GM21367 (cell line): ENCODE data around the gene NOSIP.

Source experiments
- ATAC-seq: cut with Tn5 transposase; IDR thresholded peaks from one replicate; pipeline ENCODE4 v1.9.1; 2021; ENCODE audit not compliant: unreplicated experiment

Gene NOSIP

GRCh38 chr19:49595819-49596404, 15.6 kb upstream of the NOSIP start:
- no peak for ATAC-seq

DNA sequence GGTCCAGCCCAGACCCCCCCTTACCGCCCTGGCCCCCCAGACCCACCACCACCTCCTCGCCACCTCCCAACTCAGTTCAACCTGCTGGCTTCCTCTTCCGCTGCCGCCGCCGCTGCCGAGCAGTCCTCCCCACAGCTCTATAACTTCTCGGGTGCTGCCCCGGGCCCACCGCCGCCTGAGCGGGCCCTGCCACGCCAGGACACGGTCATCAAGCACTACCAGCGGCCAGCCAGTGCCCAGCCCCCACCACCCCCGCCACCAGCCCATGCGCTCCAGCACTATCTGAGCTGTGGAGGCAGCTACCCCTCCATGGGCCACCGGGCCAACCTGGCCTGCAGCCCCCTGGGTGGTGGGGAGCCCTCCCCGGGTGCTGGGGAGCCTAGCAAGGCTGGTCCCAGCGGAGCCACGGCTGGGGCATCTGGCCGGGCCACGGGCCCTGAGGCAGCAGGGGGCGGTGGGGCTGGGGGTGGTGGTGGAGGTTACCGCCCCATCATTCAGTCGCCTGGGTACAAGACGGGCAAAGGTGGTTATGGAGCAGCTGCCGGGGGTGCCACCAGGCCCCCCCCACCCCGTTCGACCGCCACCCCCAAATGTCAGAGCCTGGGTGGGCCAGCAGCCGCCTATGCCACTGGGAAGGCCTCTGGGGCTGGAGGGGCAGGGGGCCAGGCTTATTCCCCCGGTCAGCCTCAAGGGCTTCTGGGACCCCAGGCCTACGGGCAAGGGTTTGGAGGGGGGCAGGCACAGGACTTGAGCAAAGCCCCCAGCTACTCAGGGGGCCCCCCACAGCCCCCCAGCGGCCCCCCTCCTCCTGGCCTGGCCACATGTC, 14.8 kb upstream of the NOSIP start:
- ATAC-seq: no peak

DNA sequence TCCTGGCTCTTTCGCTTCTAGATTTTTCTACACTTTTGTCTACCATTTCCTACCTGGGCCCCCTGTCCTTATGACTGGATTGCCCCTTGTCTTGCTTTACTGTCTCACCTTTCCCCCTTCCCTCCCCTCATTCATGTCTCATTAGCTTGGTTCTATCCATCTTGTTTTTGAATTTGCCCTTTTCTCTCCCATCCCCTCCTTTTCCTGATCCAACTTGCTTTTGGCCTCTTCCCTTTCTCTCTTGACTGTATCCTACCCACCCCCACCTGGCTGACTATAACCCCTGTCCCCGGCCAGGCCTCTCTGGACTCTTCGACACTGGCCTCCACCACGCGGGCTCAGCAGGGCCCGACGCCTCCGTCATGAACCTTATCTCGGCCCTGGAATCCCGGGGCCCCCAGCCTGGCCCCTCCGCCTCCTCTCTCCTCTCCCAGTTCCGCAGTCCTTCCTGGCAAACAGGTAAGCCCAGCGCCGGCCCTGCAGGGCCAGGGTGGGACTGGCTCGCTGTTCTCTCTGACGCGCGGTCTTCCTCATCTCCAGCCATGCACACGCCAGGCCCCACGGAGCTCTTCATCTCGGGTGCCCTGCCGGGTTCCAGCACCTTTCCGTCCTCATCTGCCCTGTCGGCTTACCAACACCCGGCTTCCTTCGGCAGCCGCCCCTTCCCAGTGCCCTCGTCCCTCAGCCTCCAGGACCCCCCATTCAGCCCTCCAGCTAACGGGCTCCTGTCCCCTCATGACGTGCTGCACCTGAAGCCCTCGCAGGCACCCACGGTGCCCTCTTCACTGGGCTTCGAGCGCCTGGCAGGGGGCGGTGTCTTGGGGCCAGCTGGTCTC, 14.0 kb upstream of the NOSIP start:
- ATAC-seq: no peak

GRCh38 chr19:49593233-49594113, 13.1 kb upstream of the NOSIP start:
- peak; percentile 38 for ATAC-seq

- ATAC-seq: no peak
Measured at GRCh38 chr19:49592486-49593232, 12.3 kb upstream of the NOSIP start.

- no peak for ATAC-seq
Measured at GRCh38 chr19:49591731-49592485, 11.6 kb upstream of the NOSIP start.

DNA sequence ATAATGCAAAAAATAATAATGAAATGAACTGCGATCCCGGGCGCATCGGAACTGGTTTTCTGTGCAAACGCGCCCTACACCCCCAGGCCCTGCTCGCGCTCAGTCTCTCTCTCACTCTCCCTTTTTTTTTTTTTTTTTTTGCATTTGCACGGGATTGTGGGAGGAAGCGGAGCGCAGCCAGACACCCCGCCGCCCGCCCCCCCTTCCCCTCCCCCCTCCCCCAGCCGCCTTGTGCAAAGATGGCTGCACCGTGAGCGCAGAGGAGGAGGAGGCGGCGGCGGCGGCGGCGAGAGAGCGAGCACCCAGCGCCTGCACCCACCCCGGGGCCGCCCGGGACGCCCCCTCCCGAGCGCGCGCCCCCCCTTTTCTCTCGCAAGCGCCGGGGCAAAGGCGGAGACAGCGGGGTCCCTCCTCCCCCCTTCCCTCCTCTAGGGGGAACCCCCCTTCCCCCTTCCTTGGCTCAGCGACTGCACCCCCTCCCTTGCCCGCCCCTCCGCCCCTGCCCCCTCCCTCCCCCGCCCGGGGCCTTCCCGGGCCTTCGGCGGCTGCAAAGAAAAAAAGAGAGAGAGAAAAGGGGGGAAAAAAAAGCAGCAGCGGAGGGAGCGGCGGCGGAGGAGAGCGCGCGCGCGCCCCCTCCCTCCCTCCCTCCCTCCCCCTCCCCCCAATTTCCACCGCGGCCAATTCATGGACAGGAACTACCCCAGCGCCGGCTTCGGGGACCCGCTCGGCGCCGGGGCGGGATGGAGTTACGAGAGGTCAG, 10.8 kb upstream of the NOSIP start, which contains the start of gene PRR12:
Gene PRR12, plus strand, starts transcription at position 212 of the 760 bp plus-strand sequence. Its CDS starts 473 bp downstream, at position 685.
- ATAC-seq: no peak

DNA sequence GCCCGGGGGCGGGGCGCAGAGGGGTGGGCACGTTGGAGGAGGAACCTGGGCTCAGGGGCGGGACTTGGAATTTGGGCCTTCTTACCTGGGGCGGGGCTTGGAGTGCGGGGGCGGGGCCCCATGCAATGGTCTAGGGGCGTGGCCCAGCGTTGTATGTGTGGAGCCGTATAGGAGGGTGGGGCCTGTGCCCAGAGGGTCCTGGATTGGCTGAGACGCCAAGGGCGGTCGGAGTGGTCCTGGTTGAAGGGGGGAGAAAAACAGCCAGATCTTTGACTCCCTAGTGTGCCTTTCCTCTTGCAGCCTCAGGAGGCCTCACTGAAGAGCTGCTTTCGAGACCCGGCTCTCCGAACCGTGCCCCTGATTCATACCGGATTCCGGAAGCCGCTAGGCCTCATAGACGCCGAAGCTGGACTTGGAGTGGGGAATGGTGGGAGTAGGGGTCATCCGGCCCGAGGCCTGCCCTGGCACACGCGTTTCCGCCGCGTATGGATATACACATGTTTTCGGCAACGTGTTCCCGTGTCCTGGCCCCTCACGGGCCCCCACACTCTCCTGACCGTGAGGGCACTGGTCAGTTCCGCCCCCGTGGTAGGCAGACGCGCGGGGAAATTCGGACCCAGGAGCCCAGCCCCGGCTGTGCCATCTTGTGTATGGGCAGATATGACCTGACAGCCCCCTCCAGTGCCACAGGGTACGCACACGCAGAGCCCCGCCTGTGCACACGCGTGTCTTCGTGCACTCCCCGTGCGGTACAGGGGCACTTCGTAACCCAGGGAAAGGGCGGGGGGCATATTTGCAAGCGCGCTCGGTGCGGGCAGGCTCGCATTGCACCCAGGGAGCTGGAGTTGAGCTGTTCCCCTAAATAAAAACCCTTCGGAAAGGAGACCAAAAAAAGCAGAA, 10.0 kb upstream of the NOSIP start:
- ATAC-seq: peak; percentile 35

DNA sequence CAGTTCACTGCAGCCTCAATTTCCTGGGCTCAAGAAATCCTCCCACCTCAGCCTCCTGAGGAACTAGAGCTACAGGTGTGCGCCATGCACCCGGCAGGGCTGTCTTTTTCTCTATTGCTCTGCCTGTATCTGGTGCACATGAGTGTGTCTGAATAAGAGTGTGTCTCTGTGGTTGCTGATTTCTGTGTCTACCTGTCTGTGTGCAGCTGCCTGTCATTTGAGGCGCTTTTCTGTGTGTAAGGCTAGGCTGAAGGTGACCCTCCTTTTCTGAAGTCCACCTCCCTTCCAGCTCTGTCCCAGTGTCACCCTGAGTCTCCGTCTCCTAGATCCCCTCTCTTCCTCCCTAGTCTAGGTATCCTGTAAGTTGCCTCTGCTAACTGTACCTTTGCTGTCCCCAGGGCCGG, 9.1 kb upstream of the NOSIP start:
- no peak for ATAC-seq

- no peak for ATAC-seq
Measured at GRCh38 chr19:49588365-49589122, 8.2 kb upstream of the NOSIP start.

- ATAC-seq: no peak
Measured at GRCh38 chr19:49587227-49587626, 6.9 kb upstream of the NOSIP start.

DNA sequence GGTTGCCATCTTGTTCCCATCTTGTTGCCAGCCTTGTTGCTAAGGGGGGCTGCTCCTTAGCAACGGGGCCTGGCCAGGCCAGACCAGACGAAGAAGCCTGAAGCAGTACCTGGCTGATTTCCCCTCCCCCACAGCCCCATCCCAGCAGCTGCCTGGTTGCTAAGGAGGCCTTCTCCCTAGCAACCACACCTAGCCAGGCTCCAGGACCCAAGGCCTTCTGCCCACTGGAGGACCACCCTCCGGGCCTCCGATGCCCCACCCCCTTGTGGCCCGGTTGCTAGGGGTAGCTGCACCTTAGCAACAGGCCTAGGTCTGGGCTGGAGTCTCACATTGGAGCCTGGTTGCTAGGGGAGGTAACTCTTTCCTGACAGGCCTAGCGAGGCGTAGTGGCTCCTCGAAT, 4.7 kb upstream of the NOSIP start:
- no peak for ATAC-seq

DNA sequence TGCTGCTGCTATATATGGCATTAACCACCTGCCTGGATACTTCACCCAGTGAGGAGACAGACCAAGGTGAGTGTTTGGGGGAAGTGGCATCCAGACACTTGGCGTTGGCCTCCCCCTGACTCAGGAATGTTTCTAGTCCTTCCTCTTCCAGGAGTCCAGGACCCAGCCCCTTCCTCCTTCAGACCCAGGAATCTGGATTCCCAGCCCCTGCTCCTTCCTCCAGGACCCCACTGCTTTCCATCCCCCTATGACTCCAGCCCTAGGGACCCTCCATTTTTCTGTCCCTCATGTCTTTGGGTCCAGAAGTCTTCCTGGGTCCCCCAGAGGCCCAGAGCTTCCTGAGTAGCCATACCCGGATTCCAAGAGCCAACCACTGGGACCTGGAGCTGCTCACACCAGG, 2.9 kb upstream of the NOSIP start:
- ATAC-seq: no peak

DNA sequence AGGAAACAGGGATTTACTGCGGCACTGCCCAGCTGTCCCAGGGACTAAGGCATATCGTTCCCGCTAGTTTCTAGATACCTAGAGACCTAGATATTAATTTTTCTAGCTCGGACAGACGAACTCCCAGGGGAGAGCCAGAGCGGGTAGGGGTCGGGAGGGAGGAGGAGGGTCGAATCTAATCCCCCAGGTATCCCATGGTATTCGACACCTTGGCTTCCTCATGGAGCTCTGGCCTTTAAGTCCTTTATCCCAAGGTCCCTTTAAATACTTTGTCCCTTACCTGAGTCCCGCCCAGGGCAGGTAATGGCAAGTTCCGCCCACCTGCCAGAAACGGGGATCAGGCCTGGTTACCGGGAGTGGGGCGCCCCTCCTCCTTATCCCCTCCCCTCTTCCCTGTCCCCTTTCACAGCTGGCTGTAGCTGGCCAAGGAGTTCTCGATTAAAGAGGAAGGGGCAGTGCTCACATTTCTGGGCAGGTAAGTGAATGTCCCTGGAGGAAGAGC, 702 bp upstream of the NOSIP start, which contains the start of gene PRRG2:
Gene PRRG2, plus strand, starts transcription at position 310 of the 502 bp plus-strand sequence. CDS start 1,904 bp downstream, outside the sequence.
- no peak for ATAC-seq

- no peak for ATAC-seq
Measured at GRCh38 chr19:49579947-49580263, 451 bp downstream of the NOSIP start.

GRCh38 chr19:49579193-49579592, 1.2 kb downstream of the NOSIP start:
- ATAC-seq: no peak
